Psoas muscle (tissue), 8 donors: ENCODE data around the gene TRAPPC10. TPM values are rescaled to one million over a fixed set of nuclear protein-coding genes. Genes with fewer than 3 reads are reported as not detected.

Experiments used
- ATAC-seq, 4 donors: fragments of 200-7000 bp; cut with Tn5 transposase; one replicate each; pipeline ENCODE4 v1.9.1; 2020; ENCODE audit warnings: moderate library complexity in 3 of 4, mild to moderate bottlenecking in 2 of 4
- DNase-seq, 2 donors: peaks; one replicate each; pipeline ENCODE4 v3.0.0-alpha.2; 2020
- H3K27ac ChIP-seq: fragments of 200-600 bp; one replicate; pipeline ENCODE4 v1.8.0; 2022
- H3K27me3 ChIP-seq, 3 donors: fragments of 200-600 bp in 1 of 3; one replicate each; pipeline versions ENCODE4 v1.6.1 to v1.8.0; 2013 to 2022; ENCODE audit warnings: low read length in 2 of 3, mild to moderate bottlenecking in 2 of 3, moderate library complexity in 1 of 3; ENCODE audit not compliant: insufficient read depth in 3 of 3
- H3K36me3 ChIP-seq, 2 donors: fragments of 200-600 bp in 1 of 2; one replicate each; pipeline versions ENCODE4 v1.6.1 to v1.8.0; 2013 to 2022; ENCODE audit warnings: low read depth in 1 of 2, mild to moderate bottlenecking in 1 of 2, moderate library complexity in 1 of 2; ENCODE audit not compliant: insufficient read depth in 1 of 2
- H3K4me1 ChIP-seq: fragments of 200-600 bp; one replicate; pipeline ENCODE4 v1.8.0; 2022
- H3K4me3 ChIP-seq: fragments of 200-600 bp; one replicate; pipeline ENCODE4 v1.8.0; 2022; ENCODE audit warnings: mild to moderate bottlenecking
- H3K9me3 ChIP-seq: fragments of 200-600 bp; one replicate; pipeline ENCODE4 v1.8.0; 2022
- CTCF ChIP-seq: fragments of 200-600 bp; IDR thresholded peaks from one replicate; pipeline ENCODE4 v1.8.0; 2022; ENCODE audit warnings: antibody characterized with exemption
- WGBS, 3 donors: extraction: QIAGEN DNeasy Blood & Tissue Kit; methylation state at CpG; one replicate each; pipeline versions ENCODE4 v1.1.6 to v1.1.7; 2013; 5-methylcytosine and 5-hydroxymethylcytosine counted together
- intact Hi-C, 2 donors: fragments of 100-400 bp; cut with DNase I; formaldehyde crosslinking; loops; one replicate each; pipeline versions ENCODE4 v1.11.0 to v1.14.2; 2022
- polyA plus RNA-seq, 3 donors: library from polyadenylated mRNA; stranded (reverse); fragments of 200-250 nt; gene quantifications; one replicate each; pipeline ENCODE4 v1.2.3, GENCODE V29; 2013
- total RNA-seq, 4 donors: library from RNA; stranded (reverse); fragmentation: NEBNext Ultra II Directional in 2 of 4; extraction: Animal tissue kit (Norgen Biotek cat#: 25700) in 2 of 4; gene quantifications; one replicate each; pipeline versions ENCODE4 v1.2.1 to v1.2.4, GENCODE V29; 2021 to 2023
- donor health status: healthy with polysubstance abuse.
- donor health status: DM: no; HTN: no; CAD: no; lungs with moderate emphysema.
- donor health status: Bipolar disorder and iron deficiency.
- donor health status: healthy.
- donor health status: DM: yes; HTN: yes; CAD: no.
- donor health status: DM: no; HTN: no; CAD: no.
- donor health status: DM: no; HTN: no; CAD: no.
- donor health status: DM: yes; HTN: yes; CAD: no.

The TRAPPC10 gene
- total and polyA plus RNA-seq, 7 donors = 6.4 to 22.2 (median 20.0) TPM

DNA sequence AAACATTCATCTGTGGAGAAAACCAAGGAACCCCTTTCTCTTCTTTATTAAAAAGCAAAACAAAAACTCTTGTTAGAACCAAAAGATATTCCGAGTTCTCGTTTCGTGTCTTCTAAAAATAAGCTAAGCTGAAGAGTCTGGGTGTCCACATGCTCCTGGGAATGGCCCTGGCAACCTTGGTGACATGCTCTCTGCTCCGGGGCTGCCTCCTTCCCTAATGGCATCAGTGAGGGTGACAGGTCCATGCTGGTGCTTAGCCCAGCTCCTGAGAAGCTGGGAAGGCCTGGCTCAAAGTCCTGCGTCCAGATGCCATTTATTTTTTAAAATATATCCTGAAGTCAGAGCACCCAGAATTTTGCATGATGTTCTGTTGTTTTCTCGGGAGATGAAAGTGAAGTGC lies 24.6 kb upstream of the TRAPPC10 start:
- H3K36me3 ChIP-seq = peaks cover 0 to 12% of the 10 kb centered on the region in 2 donors
- WGBS, 3 donors = 31 to 68% (median 36%) methylated on average over 6 of the region's 6 CpGs
- H3K27ac ChIP-seq = no peak overlapping the region
- intact Hi-C loops = no loop called here
- peak in 1 of 2 donors; percentile 50 for DNase-seq
- TF ChIP-seq CTCF = no peak
- peak in 2 of 4 donors; percentile 39 to 53 for ATAC-seq
- H3K27me3 ChIP-seq = no peaks in the 10 kb centered on the region
- no peaks in the 10 kb centered on the region for H3K9me3 ChIP-seq
- no peaks in the 10 kb centered on the region for H3K4me1 ChIP-seq
- no peak overlapping the region for H3K4me3 ChIP-seq

DNA sequence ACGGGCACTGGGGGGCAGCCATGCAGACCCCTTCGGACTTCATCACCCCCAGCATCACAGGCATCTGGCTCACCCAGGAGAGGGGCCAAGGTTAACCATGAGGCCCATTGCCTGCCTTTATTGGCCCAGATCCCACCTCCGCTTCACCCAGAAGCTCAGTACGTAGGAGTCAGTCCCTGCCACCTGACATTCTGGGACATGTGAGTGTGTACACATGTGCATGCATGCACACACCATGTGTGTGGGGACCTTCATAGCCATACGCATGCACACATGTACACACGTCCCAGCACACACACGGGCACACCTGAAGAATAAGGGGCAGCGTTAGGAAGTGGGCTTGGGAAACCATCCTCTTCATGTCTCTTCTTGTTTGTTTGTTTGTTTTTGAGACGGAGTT lies 24.1 kb upstream of the TRAPPC10 start:
- Histone ChIP-seq H3K4me1 (no peaks in the 10 kb centered on the region), H3K4me3 (no peak overlapping the region), H3K27me3 (no peaks in the 10 kb centered on the region), H3K36me3 (peaks cover 0 to 7% of the 10 kb centered on the region in 2 donors), H3K27ac (no peak overlapping the region), H3K9me3 (no peaks in the 10 kb centered on the region)
- DNase-seq (peak in 1 of 2 donors; percentile 47), ATAC-seq (peak in 1 of 4 donors; percentile 17)
- 67 to 78% (median 70%) methylated on average over 9 of the region's 9 CpGs for WGBS, 3 donors
- intact Hi-C loops = no loop called here
- no peak for TF ChIP-seq CTCF

DNA sequence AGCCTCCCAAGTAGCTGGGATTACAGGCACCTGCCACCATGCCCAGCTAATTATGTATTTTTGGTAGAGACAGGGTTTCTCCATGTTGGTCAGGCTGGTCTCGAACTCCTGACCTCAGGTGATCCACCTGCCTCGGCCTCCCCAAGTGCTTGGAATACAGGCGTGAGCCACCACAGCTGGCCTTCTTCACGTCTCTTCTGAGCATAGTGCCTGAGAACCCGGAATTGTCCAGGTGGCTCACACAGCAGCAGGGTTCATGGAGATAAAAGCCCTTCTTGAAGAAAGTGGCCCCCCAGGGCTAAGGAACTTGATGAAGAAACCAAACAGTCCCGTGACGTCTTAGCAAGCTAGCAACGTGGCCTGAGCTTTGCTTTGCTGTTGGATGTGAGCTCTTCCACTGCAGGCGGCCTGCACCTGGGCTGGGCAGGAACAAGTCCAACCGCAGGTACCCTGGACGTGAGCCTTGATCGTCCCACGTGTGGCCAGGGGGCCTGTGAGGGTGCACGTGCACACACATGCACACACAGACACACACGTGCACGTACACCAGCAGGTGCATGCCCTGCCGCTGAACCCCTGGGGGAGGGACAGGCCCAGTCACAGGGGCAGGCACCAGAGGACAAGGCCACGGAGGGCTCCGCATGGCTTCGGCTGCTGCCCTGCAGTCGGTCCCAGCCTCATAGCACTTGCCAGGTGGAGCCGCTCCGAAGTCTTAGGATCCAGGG lies 23.4 kb upstream of the TRAPPC10 start:
- peaks cover 0 to under 1% of the 10 kb centered on the region in 2 donors for H3K36me3 ChIP-seq
- H3K27me3 ChIP-seq = peaks cover 0 to 5% (median 4%) of the 10 kb centered on the region in 3 donors
- H3K4me1 ChIP-seq = no peaks in the 10 kb centered on the region
- intact Hi-C loops = no loop called here
- WGBS, 3 donors = 61 to 70% (median 63%) methylated on average over 23 of the region's 23 CpGs
- ATAC-seq (peak in 2 of 4 donors; percentile 13 to 23), DNase-seq (peak in 1 of 2 donors; percentile 44)
- no peak for TF ChIP-seq CTCF
- no peaks in the 10 kb centered on the region for H3K9me3 ChIP-seq
- no peak overlapping the region for H3K4me3 ChIP-seq
- no peak overlapping the region for H3K27ac ChIP-seq

- 46 to 60% (median 50%) methylated on average over 6 to 7 of the region's 7 CpGs for WGBS, 3 donors
- no peak for TF ChIP-seq CTCF
- no peak overlapping the region for H3K27ac ChIP-seq
- no peaks in the 10 kb centered on the region for H3K36me3 ChIP-seq
- no peaks in the 10 kb centered on the region for H3K9me3 ChIP-seq
- H3K4me1 ChIP-seq = no peaks in the 10 kb centered on the region
- peaks cover 0 to 8% (median 4%) of the 10 kb centered on the region in 3 donors for H3K27me3 ChIP-seq
- H3K4me3 ChIP-seq = no peak overlapping the region
- ATAC-seq (peak in 1 of 4 donors; percentile 13), DNase-seq (peak in 1 of 2 donors; percentile 34)
- intact Hi-C loops = no loop called here
Observed at GRCh38 chr21:43989401-43989800, 22.7 kb upstream of the TRAPPC10 start.
